GM12872 (cell line): ENCODE results near the gene SLC13A4.

Source experiments
- TF ChIP-seq, protein P1 (sequence below): IDR thresholded peaks from 3 replicates; pipeline ENCODE4 v1.5.1; 2011; ENCODE audit warnings: low read depth, mild to moderate bottlenecking, low read length, moderate library complexity; ENCODE audit not compliant: insufficient read depth

The SLC13A4 gene

DNA sequence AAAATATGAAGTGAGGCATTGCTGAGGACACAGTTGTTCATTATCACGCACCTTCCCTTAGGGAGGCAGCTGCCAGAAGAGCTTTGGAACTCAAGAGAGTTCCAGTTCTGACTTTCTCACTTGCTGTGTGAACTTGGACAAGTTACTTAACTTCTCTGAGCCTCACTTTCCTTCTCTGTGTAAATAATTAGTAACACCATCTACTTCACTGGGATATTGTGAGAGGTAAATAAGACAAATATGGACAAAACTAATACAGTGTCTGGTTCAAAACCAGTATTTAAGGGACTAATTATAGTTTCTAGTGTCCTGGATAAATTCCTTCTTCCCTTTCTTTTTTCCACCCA is 6.3 kb upstream of the SLC13A4 start:
- TF ChIP-seq, protein P1, sequence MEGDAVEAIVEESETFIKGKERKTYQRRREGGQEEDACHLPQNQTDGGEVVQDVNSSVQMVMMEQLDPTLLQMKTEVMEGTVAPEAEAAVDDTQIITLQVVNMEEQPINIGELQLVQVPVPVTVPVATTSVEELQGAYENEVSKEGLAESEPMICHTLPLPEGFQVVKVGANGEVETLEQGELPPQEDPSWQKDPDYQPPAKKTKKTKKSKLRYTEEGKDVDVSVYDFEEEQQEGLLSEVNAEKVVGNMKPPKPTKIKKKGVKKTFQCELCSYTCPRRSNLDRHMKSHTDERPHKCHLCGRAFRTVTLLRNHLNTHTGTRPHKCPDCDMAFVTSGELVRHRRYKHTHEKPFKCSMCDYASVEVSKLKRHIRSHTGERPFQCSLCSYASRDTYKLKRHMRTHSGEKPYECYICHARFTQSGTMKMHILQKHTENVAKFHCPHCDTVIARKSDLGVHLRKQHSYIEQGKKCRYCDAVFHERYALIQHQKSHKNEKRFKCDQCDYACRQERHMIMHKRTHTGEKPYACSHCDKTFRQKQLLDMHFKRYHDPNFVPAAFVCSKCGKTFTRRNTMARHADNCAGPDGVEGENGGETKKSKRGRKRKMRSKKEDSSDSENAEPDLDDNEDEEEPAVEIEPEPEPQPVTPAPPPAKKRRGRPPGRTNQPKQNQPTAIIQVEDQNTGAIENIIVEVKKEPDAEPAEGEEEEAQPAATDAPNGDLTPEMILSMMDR = no peak

GRCh38 chr7:135733603-135734342 is 5.8 kb upstream of the SLC13A4 start:
- TF ChIP-seq, protein P1 = no peak

- TF ChIP-seq, protein P1 = no peak
Observed at GRCh38 chr7:135731131-135731530, 3.1 kb upstream of the SLC13A4 start.

- TF ChIP-seq, protein P1 = no peak
Observed at GRCh38 chr7:135729230-135729629, 1.2 kb upstream of the SLC13A4 start.

DNA sequence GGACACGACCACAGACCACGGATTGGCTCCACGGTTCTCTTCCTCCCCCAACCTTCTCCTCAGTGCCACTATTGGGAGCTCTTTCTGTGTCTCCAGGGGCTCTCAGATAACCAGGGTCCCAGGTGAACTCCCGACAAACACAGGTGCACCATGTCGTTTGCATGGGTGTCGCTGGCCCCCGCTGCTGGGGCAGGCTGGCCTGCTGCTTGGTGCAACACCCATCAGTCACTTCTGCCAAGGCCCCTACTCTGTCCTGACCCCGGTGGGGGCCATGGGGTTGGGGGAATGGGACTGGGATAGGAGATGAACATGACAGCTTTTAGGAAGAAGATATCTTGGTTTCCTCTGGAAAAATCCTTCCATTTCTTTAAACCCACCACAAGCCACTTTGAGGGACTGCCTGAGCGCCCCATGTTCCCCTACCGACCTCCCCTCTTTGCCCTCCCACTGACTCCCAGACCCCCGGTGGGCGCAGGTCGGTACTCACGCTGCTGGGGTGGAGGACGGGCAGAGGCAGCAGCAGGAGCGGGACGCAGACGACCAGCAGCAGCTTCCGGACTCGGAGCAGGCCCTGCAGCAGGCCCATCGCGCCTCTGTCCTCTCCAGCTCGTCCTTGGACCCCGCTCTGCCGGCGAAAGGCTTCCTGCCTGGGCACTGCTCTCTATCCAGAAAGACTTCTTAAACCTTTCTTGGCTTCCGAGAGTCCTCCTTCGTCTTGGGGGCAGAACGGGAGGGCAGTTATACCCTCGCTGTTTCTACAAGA is 894 bp downstream of the SLC13A4 start:
- TF ChIP-seq, protein P1 = no peak

DNA sequence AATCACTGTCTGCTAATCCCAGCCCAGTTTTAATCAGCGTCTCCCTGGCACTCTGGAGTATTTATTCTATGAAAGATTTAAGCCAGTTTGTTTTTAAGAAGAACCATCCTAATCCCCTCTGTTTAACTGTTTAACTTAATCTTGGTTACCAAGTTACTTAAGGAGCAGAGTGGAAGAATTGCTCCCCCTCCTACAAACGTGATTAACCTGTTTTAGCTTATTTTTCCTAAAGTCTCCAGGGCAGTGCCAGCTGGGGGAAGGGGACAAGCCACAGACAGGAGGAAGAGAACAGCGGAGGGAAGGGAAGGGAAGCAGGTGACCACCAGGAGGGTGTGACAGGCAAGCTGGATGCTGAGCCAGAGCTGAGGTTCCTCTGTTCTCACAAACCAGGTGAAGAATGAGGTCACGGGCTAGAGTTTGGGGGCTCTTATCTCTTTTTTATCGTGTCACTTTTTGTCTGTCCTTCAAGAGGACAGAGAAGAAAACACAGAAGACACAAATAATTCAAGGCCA is 1.7 kb downstream of the SLC13A4 start:
- TF ChIP-seq, protein P1 = no peak

DNA sequence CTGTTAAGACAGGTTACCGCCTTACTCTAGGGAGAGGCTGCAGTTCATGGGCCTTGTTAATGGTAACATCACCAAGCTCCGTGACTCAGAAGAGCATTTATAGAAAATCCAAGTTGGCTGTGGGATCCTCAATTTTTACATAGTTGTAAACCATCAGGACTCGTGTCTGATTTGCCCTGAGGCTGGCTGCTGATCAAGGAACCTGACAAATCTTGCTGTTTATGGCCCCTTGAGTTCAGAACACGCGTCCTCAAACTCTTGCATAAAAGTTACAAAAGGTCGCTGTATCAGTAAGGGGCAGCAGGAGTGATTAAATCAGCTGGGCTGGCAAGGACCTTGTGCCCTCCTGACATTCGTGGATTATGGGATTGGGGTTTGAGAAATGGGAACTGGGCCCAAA is 4.6 kb downstream of the SLC13A4 start:
- TF ChIP-seq, protein P1 = no peak
